Brain microvascular endothelial cell (primary cell): ENCODE data around the gene PRRG3.

ENCODE experiments used
- DNase-seq: peaks from one replicate; pipeline ENCODE4 v3.0.0-alpha.2; 2020
- H3K27ac ChIP-seq: fragments of 250-450 bp; sonication (Bioruptor Pico); 2 replicates; pipeline ENCODE4 v1.5.1; 2020; ENCODE audit warnings: mild to moderate bottlenecking, moderate library complexity
- H3K27me3 ChIP-seq: fragments of 250-450 bp; sonication (Bioruptor Pico); replicated peaks from 2 replicates; pipeline ENCODE4 v1.5.1; 2020; ENCODE audit warnings: mild to moderate bottlenecking
- H3K36me3 ChIP-seq: fragments of 250-450 bp; sonication (Bioruptor Pico); replicated peaks from 2 replicates; pipeline ENCODE4 v1.5.1; 2020; ENCODE audit warnings: mild to moderate bottlenecking
- H3K4me3 ChIP-seq: 2 replicates; pipeline ENCODE4 v1.5.1; 2011; ENCODE audit warnings: low read depth, mild to moderate bottlenecking, control low read depth, low read length, moderate library complexity
- CTCF ChIP-seq: IDR thresholded peaks from 2 replicates; pipeline ENCODE4 v1.5.1; 2011; ENCODE audit warnings: low read depth, mild to moderate bottlenecking, moderate library complexity, low read length, control low read depth, inconsistent platforms; ENCODE audit errors: missing control alignments
- in situ Hi-C: cut with HindIII; loops from 2 replicates; pipeline ENCODE4 v1.10.0; 2017; ENCODE audit warnings: low sequenced_read_pairs, low pct_ligation_motif_present

Gene PRRG3

GRCh38 chrX:151726751-151727150, 31.5 kb downstream of the PRRG3 start:
- in situ Hi-C loops = no loop called here
- H3K27ac ChIP-seq = no peak overlapping the region
- DNase-seq = no peak

GRCh38 chrX:151727346-151727745, 32.1 kb downstream of the PRRG3 start:
- no peaks in the 10 kb centered on the region for H3K27me3 ChIP-seq
- H3K36me3 ChIP-seq = no peaks in the 10 kb centered on the region
- no peak overlapping the region for H3K4me3 ChIP-seq
- no peak for DNase-seq
- TF ChIP-seq CTCF = no peak
- in situ Hi-C loops = no loop called here
- H3K27ac ChIP-seq = no peak overlapping the region

More at GRCh38 chrX:151726751-151727150, 31.5 kb downstream of the PRRG3 start:
- H3K36me3 ChIP-seq = no peaks in the 10 kb centered on the region
- H3K27me3 ChIP-seq = no peaks in the 10 kb centered on the region
- H3K4me3 ChIP-seq = no peak overlapping the region
- no peak for TF ChIP-seq CTCF

- in situ Hi-C loops = no loop called here
- Histone ChIP-seq H3K4me3 (no peak overlapping the region), H3K36me3 (no peaks in the 10 kb centered on the region), H3K27me3 (no peaks in the 10 kb centered on the region), H3K27ac (no peak overlapping the region)
- no peak for TF ChIP-seq CTCF
- DNase-seq = no peak
Measured at GRCh38 chrX:151729056-151729725, 33.9 kb downstream of the PRRG3 start.

GRCh38 chrX:151734446-151734845, 39.2 kb downstream of the PRRG3 start, which contains the start of gene CNGA2:
Gene CNGA2, plus strand, starts transcription at chrX:151734746. Its CDS starts 3,738 bp downstream, at chrX:151738484.
- H3K4me3 ChIP-seq = no peak within 1 kb of the TSS
- no peak for TF ChIP-seq CTCF
- H3K27ac ChIP-seq = no peak within 1 kb of the TSS
- DNase-seq = no peak
- in situ Hi-C loops = no loop called here
- H3K27me3 ChIP-seq = no peaks in the 10 kb centered on the region
- H3K36me3 ChIP-seq = no peaks in the 10 kb centered on the region

- TF ChIP-seq CTCF = no peak
Measured at GRCh38 chrX:151735219-151735618, 40.0 kb downstream of the PRRG3 start.

GRCh38 chrX:151736685-151737084, 41.4 kb downstream of the PRRG3 start:
- Histone ChIP-seq H3K27me3 (no peaks in the 10 kb centered on the region), H3K4me3 (no peak overlapping the region), H3K36me3 (no peaks in the 10 kb centered on the region), H3K27ac (no peak overlapping the region)
- no peak for DNase-seq
- in situ Hi-C loops = no loop called here
- TF ChIP-seq CTCF = no peak

More at GRCh38 chrX:151735219-151735618, 40.0 kb downstream of the PRRG3 start:
- in situ Hi-C loops = no loop called here
- no peak for DNase-seq
- H3K27ac ChIP-seq = no peak overlapping the region
- H3K27me3 ChIP-seq = no peaks in the 10 kb centered on the region
- no peak overlapping the region for H3K4me3 ChIP-seq
- no peaks in the 10 kb centered on the region for H3K36me3 ChIP-seq
